Measurements from ENCODE around the gene ARCN1. TPM values are rescaled to one million over a fixed set of nuclear protein-coding genes. Genes with fewer than 3 reads are reported as not detected.

ARCN1 gene
- total RNA-seq = 88.7 and 111 TPM in 2 replicates

DNA sequence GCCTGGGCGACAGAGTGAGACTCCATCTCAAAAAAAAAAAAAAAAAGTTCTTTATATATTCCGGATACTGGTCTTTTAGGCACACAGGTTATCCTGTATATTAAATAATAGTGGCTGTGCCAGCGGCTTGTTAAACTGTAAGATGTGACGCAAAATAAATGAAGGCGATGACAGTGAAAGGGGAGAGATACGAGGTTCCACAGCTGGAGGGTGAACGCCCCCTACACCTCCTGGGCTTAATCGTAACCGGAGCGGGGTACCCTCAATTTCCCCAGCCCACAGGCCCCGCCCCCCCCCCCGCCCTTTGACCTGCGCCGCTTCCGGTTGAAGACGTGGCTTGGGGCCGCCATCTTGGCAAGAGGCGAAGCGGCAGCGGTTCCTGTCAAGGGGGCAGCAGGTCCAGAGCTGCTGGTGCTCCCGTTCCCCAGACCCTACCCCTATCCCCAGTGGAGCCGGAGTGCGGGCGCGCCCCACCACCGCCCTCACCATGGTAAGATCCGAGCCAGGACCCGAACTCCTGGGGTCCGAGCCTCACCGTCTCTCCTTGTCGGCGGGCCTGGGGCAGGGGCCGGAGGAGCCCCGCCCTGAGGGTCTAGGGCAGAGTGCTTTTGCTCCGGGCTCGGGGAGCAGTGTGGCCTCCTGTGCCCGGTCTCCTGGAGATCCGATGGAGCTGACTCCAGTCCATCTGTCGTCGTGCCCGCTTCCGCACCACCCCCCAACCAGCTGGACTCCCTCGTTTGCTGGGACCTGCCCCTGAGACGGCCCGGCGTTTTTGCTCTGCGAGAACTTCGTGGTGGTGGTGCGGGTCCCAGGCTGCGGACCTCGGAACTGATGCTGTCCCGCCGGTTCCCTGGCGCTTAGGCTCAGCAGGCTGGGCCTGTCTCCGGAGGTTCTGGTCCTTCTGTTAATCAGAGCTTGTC is at the start of gene ARCN1:
Gene ARCN1, plus strand, starts transcription at position 349 of the 920 bp plus-strand sequence. Its CDS starts 139 bp downstream, at position 488.
- DNase-seq (ENCODE audit: low read depth) = no peak
- H3K4me3 ChIP-seq (ENCODE audit: low read depth, low read length) = peak within 1 kb of the TSS; percentile 99
- TF ChIP-seq, protein P1, sequence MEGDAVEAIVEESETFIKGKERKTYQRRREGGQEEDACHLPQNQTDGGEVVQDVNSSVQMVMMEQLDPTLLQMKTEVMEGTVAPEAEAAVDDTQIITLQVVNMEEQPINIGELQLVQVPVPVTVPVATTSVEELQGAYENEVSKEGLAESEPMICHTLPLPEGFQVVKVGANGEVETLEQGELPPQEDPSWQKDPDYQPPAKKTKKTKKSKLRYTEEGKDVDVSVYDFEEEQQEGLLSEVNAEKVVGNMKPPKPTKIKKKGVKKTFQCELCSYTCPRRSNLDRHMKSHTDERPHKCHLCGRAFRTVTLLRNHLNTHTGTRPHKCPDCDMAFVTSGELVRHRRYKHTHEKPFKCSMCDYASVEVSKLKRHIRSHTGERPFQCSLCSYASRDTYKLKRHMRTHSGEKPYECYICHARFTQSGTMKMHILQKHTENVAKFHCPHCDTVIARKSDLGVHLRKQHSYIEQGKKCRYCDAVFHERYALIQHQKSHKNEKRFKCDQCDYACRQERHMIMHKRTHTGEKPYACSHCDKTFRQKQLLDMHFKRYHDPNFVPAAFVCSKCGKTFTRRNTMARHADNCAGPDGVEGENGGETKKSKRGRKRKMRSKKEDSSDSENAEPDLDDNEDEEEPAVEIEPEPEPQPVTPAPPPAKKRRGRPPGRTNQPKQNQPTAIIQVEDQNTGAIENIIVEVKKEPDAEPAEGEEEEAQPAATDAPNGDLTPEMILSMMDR (conservative IDR thresholded peaks at IDR 0.05; ENCODE audit: low read depth, low read length) = no peak

DNA sequence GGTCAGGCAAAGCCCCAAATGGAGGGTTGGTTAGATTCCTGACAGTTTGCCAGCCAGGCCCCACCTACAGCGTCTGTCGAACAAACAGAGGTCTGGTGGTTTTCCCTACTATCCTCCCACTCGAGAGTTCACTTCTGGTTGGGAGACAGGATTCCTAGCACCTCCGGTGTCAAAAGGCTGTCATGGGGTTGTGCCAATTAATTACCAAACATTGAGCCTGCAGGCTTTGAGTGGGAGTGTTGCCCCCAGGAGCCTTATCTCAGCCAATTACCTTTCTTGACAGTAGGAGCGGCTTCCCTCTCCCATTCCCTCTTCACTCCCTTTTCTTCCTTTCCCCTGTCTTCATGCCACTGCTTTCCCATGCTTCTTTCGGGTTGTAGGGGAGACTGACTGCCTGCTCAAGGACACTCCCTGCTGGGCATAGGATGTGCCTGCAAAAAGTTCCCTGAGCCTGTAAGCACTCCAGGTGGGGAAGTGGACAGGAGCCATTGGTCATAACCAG is 49.6 kb upstream of the ARCN1 start:
- H3K4me3 ChIP-seq (ENCODE audit: low read depth, low read length) = no peak overlapping the region
- TF ChIP-seq, protein P1 (conservative IDR thresholded peaks at IDR 0.05; ENCODE audit: low read depth, low read length) = peak; percentile 63
- DNase-seq (ENCODE audit: low read depth) = no peak

DNA sequence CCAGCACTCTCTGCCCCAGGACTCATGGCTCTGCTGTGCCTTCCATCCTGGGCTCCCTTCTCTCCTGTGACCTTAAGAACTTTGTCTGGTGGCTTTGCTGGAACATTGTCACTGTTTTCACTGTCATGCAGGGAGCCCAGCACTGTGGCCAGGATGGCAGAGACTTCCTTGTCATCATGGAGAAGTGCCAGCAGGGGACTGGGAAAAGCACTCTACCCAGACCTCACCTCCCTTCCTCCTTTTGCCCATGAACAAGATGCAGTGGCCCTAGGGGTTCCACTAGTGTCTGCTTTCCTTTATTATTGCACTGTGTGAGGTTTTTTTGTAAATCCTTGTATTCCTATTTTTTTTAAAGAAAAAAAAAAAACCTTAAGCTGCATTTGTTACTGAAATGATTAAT is 47.9 kb upstream of the ARCN1 start:
- no peak overlapping the region for H3K4me3 ChIP-seq (ENCODE audit: low read depth, low read length)
- TF ChIP-seq, protein P1 (conservative IDR thresholded peaks at IDR 0.05; ENCODE audit: low read depth, low read length) = no peak
- DNase-seq (ENCODE audit: low read depth) = no peak

DNA sequence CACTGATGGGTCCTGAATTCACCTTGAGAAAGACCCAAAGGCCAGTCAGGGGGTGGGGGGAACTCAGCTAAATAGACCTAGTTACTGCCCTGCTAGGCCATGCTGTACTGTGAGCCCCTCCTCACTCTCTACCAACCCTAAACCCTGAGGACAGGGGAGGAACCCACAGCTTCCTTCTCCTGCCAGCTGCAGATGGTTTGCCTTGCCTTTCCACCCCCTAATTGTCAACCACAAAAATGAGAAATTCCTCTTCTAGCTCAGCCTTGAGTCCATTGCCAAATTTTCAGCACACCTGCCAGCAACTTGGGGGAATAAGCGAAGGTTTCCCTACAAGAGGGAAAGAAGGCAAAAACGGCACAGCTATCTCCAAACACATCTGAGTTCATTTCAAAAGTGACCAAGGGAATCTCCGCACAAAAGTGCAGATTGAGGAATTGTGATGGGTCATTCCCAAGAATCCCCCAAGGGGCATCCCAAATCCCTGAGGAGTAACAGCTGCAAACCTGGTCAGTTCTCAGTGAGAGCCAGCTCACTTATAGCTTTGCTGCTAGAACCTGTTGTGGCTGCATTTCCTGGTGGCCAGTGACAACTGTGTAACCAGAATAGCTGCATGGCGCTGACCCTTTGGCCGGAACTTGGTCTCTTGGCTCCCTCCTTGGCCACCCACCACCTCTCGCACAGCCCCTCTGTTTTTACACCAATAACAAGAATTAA is 47.3 kb upstream of the ARCN1 start:
- TF ChIP-seq, protein P1 (conservative IDR thresholded peaks at IDR 0.05; ENCODE audit: low read depth, low read length) = no peak
- H3K4me3 ChIP-seq (ENCODE audit: low read depth, low read length) = no peak overlapping the region
- no peak for DNase-seq (ENCODE audit: low read depth)

DNA sequence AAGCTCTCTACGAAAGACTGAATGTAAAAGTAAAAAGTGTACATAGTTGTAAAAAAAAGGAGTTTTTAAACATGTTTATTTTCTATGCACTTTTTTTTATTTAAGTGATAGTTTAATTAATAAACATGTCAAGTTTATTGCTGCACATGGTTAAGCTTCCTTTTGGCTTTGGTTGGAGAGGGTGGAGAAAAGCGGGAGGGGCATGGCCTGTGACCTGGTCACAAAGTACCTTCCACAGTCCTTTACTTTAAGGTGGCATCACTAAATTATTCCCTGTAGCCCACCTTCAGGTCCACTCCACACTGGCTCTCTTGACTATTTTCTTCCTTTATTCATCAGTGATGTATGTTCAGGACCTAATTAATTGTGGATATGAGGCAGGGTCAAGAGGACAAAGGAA is 45.5 kb upstream of the ARCN1 start:
- DNase-seq (ENCODE audit: low read depth) = no peak
- no peak overlapping the region for H3K4me3 ChIP-seq (ENCODE audit: low read depth, low read length)
- TF ChIP-seq, protein P1 (conservative IDR thresholded peaks at IDR 0.05; ENCODE audit: low read depth, low read length) = no peak

DNA sequence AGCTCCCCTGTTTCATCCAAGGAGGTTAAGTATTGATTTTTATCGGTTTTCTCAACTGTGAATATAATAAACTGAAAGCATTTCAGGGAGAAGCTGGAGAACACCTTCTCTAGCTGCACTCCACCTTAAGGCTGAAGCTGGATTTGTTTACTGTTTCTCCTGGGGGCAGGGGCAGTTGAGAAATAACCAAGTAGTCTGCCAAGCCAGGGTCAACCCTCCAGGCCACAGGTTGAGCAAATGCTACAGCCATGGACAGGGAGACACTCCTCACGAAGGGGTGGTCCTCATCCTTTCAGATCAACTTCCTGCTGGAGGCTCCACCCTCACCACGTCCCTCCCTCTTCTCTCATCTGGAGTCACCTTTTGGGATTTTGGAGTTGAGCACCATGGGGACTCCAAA is 45.1 kb upstream of the ARCN1 start, which contains the start of gene TTC36:
Gene TTC36, plus strand, starts transcription at position 366 of the 400 bp plus-strand sequence. Its CDS starts 21 bp downstream, at position 387.
- TF ChIP-seq, protein P1 (conservative IDR thresholded peaks at IDR 0.05; ENCODE audit: low read depth, low read length) = no peak
- no peak within 1 kb of the TSS for H3K4me3 ChIP-seq (ENCODE audit: low read depth, low read length)

More for the DNA sequence above, 45.1 kb upstream of the ARCN1 start, which contains the start of gene TTC36:
- no peak for DNase-seq (ENCODE audit: low read depth)

Data from epithelial cell of proximal tubule (primary cell).